Astrocyte of the spinal cord (primary cell): Measurements from ENCODE around the gene MRPS25.
A peak's percentile ranks its signal among the peaks of the same experiment; 100 is the strongest.

ENCODE experiments used
- DNase-seq: peaks from one replicate; pipeline ENCODE4 v3.0.0; 2011; ENCODE audit warnings: low read depth, low spot score
- H3K4me3 ChIP-seq: 2 replicates; pipeline ENCODE4 v1.5.1; 2011; ENCODE audit warnings: low read depth, mild to moderate bottlenecking, low read length, moderate library complexity
- CTCF ChIP-seq: IDR thresholded peaks from 2 replicates; pipeline ENCODE4 v1.5.1; 2012; ENCODE audit warnings: low read depth, mild to moderate bottlenecking, low read length, inconsistent platforms
- in situ Hi-C: cut with HindIII; loops from 2 replicates; pipeline ENCODE4 v1.10.0; 2017; ENCODE audit warnings: low sequenced_read_pairs

Gene MRPS25

GRCh38 chr3:15071699-15072098, 6.6 kb upstream of the MRPS25 start:
- H3K4me3 ChIP-seq = no peak overlapping the region
- no peak for DNase-seq
- TF ChIP-seq CTCF = no peak
- in situ Hi-C loops = no loop called here

- in situ Hi-C loops = no loop called here
- TF ChIP-seq CTCF = no peak
- no peak for DNase-seq
- H3K4me3 ChIP-seq = no peak overlapping the region
Measured at GRCh38 chr3:15069441-15069840, 4.3 kb upstream of the MRPS25 start.

GRCh38 chr3:15066467-15066866, 1.4 kb upstream of the MRPS25 start:
- in situ Hi-C loops = no loop called here
- H3K4me3 ChIP-seq = no peak overlapping the region
- TF ChIP-seq CTCF = no peak
- no peak for DNase-seq

- peak overlapping the region; percentile 92 for H3K4me3 ChIP-seq
- no peak for DNase-seq
- no peak for TF ChIP-seq CTCF
- in situ Hi-C loops = no loop called here
Measured at GRCh38 chr3:15065550-15066007, 464 bp upstream of the MRPS25 start.

- peak overlapping the region; percentile 92 for H3K4me3 ChIP-seq
- in situ Hi-C loops = no loop called here
- DNase-seq = peak; percentile 29
- no peak for TF ChIP-seq CTCF
Measured at GRCh38 chr3:15064299-15064834, 748 bp downstream of the MRPS25 start.

- in situ Hi-C loops = no loop called here
- no peak for TF ChIP-seq CTCF
- H3K4me3 ChIP-seq = peak overlapping the region; percentile 92
- DNase-seq = no peak
Measured at GRCh38 chr3:15063656-15064286, 1.3 kb downstream of the MRPS25 start.
